Fibroblast of lung (primary cell): ENCODE data around the gene LUC7L.

Source experiments
- CTCF ChIP-seq, 2 donors: IDR thresholded peaks in 1 of 2; conservative IDR thresholded peaks in 1 of 2; 1 replicate in 1 of 2; 2 replicates in 1 of 2; pipeline ENCODE4 v1.5.1; 2011 to 2012; ENCODE audit warnings: low read length in 2 of 2, control low read depth in 1 of 2, inconsistent platforms in 1 of 2, low read depth in 1 of 2, mild to moderate bottlenecking in 1 of 2
- EZH2 ChIP-seq: IDR thresholded peaks from 2 replicates; pipeline ENCODE4 v1.5.1; 2012; ENCODE audit warnings: low read length, control low read depth, mild to moderate bottlenecking; ENCODE audit errors: missing control alignments

GRCh38 chr16:160691-161190 lies 68.5 kb downstream of the LUC7L start:
- no peak for TF ChIP-seq CTCF (conservative IDR thresholded peaks at IDR 0.05 in 1 of 2, IDR thresholded peaks at IDR 0.05 in 1 of 2; ENCODE audit: low read depth in 1 of 2, low read length in 2 of 2)
- no peak for TF ChIP-seq EZH2
